WTC11 (cell line): ENCODE results near the gene ZMPSTE24. TPM values are rescaled to one million over a fixed set of nuclear protein-coding genes. Genes with fewer than 3 reads are reported as not detected.

ENCODE experiments used
- JAZF1 ChIP-seq: fragments of 250-450 bp; sonication (Bioruptor Pico); IDR thresholded peaks from 2 replicates; pipeline ENCODE4 v1.9.0; 2021; ENCODE audit warnings: moderate library complexity, mild to moderate bottlenecking, inconsistent platforms
- KAT7 ChIP-seq: sonication (generic); formaldehyde crosslinking; IDR thresholded peaks from 2 replicates; pipeline ENCODE4 v1.8.1; 2023; ENCODE audit warnings: missing genetic modification reagents, mild to moderate bottlenecking, borderline replicate concordance
- MLX ChIP-seq: sonication (generic); formaldehyde crosslinking; IDR thresholded peaks from 2 replicates; pipeline ENCODE4 v1.8.1; 2023; ENCODE audit warnings: mild to moderate bottlenecking, missing genetic modification reagents, moderate library complexity
- NR1H2 ChIP-seq: sonication (generic); formaldehyde crosslinking; IDR thresholded peaks from 2 replicates; pipeline ENCODE4 v1.9.0; 2021; ENCODE audit warnings: mild to moderate bottlenecking, moderate library complexity, missing genetic modification reagents
- SMAD3 ChIP-seq: sonication (generic); formaldehyde crosslinking; IDR thresholded peaks from 2 replicates; pipeline ENCODE4 v1.8.0; 2022; ENCODE audit warnings: missing genetic modification reagents, mild to moderate bottlenecking, borderline replicate concordance
- TEAD4 ChIP-seq: sonication (generic); formaldehyde crosslinking; IDR thresholded peaks from 2 replicates; pipeline ENCODE4 v1.8.0; 2022; ENCODE audit warnings: mild to moderate bottlenecking, missing genetic modification reagents
- ZNF232 ChIP-seq: sonication (generic); formaldehyde crosslinking; IDR thresholded peaks from 2 replicates; pipeline ENCODE4 v1.8.0; 2022; ENCODE audit warnings: mild to moderate bottlenecking, missing genetic modification reagents
- ZNF263 ChIP-seq: sonication (generic); formaldehyde crosslinking; IDR thresholded peaks from 2 replicates; pipeline ENCODE4 v1.8.1; 2022; ENCODE audit warnings: low read depth, mild to moderate bottlenecking, moderate library complexity, missing genetic modification reagents
- ZNF416 ChIP-seq: fragments of 250-450 bp; sonication (Bioruptor Pico); IDR thresholded peaks from 2 replicates; pipeline ENCODE4 v1.9.0; 2021; ENCODE audit warnings: mild to moderate bottlenecking, inconsistent platforms
- ZSCAN18 ChIP-seq: fragments of 250-450 bp; sonication (Bioruptor Pico); IDR thresholded peaks from 2 replicates; pipeline ENCODE4 v2.1.2; 2022; ENCODE audit warnings: mild to moderate bottlenecking, moderate library complexity
- total RNA-seq: library from RNA; stranded (reverse); gene quantifications from 3 replicates; pipeline ENCODE4 v1.2.3, GENCODE V29; 2021
- TF ChIP-seq, protein P1 (sequence below): fragments of 250-450 bp; sonication (Bioruptor Pico); IDR thresholded peaks from 2 replicates; pipeline ENCODE4 v1.9.0; 2021; ENCODE audit warnings: mild to moderate bottlenecking, borderline replicate concordance
- TF ChIP-seq, protein P2 (sequence below): sonication (generic); formaldehyde crosslinking; IDR thresholded peaks from 2 replicates; pipeline ENCODE4 v1.8.0; 2022; ENCODE audit warnings: missing genetic modification reagents
- TF ChIP-seq, protein P3 (sequence below): fragments of 200-600 bp; IDR thresholded peaks from 2 replicates; pipeline ENCODE4 v1.8.0; 2022; ENCODE audit warnings: antibody characterized with exemption
- TF ChIP-seq, protein P4 (sequence below): sonication (generic); formaldehyde crosslinking; conservative IDR thresholded peaks from 2 replicates; pipeline ENCODE4 v1.8.1; 2022; ENCODE audit warnings: mild to moderate bottlenecking, missing genetic modification reagents
- TF ChIP-seq, protein P5 (sequence below): sonication (generic); formaldehyde crosslinking; IDR thresholded peaks from 2 replicates; pipeline ENCODE4 v1.8.0; 2022; ENCODE audit warnings: mild to moderate bottlenecking, missing genetic modification reagents

The ZMPSTE24 gene
- total RNA-seq, 1 experiment from 2014 or later, result 31.7 TPM

GRCh38 chr1:40300249-40300567, 42.2 kb downstream of the ZMPSTE24 start (continued):
- TF ChIP-seq, protein P1, sequence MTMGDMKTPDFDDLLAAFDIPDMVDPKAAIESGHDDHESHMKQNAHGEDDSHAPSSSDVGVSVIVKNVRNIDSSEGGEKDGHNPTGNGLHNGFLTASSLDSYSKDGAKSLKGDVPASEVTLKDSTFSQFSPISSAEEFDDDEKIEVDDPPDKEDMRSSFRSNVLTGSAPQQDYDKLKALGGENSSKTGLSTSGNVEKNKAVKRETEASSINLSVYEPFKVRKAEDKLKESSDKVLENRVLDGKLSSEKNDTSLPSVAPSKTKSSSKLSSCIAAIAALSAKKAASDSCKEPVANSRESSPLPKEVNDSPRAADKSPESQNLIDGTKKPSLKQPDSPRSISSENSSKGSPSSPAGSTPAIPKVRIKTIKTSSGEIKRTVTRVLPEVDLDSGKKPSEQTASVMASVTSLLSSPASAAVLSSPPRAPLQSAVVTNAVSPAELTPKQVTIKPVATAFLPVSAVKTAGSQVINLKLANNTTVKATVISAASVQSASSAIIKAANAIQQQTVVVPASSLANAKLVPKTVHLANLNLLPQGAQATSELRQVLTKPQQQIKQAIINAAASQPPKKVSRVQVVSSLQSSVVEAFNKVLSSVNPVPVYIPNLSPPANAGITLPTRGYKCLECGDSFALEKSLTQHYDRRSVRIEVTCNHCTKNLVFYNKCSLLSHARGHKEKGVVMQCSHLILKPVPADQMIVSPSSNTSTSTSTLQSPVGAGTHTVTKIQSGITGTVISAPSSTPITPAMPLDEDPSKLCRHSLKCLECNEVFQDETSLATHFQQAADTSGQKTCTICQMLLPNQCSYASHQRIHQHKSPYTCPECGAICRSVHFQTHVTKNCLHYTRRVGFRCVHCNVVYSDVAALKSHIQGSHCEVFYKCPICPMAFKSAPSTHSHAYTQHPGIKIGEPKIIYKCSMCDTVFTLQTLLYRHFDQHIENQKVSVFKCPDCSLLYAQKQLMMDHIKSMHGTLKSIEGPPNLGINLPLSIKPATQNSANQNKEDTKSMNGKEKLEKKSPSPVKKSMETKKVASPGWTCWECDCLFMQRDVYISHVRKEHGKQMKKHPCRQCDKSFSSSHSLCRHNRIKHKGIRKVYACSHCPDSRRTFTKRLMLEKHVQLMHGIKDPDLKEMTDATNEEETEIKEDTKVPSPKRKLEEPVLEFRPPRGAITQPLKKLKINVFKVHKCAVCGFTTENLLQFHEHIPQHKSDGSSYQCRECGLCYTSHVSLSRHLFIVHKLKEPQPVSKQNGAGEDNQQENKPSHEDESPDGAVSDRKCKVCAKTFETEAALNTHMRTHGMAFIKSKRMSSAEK (CRISPR knock-in tag), result no peak
- TF ChIP-seq, protein P2, sequence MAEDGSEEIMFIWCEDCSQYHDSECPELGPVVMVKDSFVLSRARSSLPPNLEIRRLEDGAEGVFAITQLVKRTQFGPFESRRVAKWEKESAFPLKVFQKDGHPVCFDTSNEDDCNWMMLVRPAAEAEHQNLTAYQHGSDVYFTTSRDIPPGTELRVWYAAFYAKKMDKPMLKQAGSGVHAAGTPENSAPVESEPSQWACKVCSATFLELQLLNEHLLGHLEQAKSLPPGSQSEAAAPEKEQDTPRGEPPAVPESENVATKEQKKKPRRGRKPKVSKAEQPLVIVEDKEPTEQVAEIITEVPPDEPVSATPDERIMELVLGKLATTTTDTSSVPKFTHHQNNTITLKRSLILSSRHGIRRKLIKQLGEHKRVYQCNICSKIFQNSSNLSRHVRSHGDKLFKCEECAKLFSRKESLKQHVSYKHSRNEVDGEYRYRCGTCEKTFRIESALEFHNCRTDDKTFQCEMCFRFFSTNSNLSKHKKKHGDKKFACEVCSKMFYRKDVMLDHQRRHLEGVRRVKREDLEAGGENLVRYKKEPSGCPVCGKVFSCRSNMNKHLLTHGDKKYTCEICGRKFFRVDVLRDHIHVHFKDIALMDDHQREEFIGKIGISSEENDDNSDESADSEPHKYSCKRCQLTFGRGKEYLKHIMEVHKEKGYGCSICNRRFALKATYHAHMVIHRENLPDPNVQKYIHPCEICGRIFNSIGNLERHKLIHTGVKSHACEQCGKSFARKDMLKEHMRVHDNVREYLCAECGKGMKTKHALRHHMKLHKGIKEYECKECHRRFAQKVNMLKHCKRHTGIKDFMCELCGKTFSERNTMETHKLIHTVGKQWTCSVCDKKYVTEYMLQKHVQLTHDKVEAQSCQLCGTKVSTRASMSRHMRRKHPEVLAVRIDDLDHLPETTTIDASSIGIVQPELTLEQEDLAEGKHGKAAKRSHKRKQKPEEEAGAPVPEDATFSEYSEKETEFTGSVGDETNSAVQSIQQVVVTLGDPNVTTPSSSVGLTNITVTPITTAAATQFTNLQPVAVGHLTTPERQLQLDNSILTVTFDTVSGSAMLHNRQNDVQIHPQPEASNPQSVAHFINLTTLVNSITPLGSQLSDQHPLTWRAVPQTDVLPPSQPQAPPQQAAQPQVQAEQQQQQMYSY (CRISPR knock-in tag), result no peak
- TF ChIP-seq ZNF416 (CRISPR knock-in tag) (no peak), JAZF1 (no peak), KAT7 (CRISPR knock-in tag) (no peak), ZSCAN18 (CRISPR knock-in tag) (no peak), ZNF263 (CRISPR knock-in tag) (no peak), TEAD4 (CRISPR knock-in tag) (no peak), NR1H2 (CRISPR knock-in tag) (no peak), MLX (CRISPR knock-in tag) (no peak), ZNF232 (no peak), SMAD3 (CRISPR knock-in tag) (no peak)
- TF ChIP-seq, protein P3, sequence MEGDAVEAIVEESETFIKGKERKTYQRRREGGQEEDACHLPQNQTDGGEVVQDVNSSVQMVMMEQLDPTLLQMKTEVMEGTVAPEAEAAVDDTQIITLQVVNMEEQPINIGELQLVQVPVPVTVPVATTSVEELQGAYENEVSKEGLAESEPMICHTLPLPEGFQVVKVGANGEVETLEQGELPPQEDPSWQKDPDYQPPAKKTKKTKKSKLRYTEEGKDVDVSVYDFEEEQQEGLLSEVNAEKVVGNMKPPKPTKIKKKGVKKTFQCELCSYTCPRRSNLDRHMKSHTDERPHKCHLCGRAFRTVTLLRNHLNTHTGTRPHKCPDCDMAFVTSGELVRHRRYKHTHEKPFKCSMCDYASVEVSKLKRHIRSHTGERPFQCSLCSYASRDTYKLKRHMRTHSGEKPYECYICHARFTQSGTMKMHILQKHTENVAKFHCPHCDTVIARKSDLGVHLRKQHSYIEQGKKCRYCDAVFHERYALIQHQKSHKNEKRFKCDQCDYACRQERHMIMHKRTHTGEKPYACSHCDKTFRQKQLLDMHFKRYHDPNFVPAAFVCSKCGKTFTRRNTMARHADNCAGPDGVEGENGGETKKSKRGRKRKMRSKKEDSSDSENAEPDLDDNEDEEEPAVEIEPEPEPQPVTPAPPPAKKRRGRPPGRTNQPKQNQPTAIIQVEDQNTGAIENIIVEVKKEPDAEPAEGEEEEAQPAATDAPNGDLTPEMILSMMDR, result no peak
- TF ChIP-seq, protein P4, sequence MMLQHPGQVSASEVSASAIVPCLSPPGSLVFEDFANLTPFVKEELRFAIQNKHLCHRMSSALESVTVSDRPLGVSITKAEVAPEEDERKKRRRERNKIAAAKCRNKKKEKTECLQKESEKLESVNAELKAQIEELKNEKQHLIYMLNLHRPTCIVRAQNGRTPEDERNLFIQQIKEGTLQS (CRISPR knock-in tag), result no peak
- TF ChIP-seq, protein P5, sequence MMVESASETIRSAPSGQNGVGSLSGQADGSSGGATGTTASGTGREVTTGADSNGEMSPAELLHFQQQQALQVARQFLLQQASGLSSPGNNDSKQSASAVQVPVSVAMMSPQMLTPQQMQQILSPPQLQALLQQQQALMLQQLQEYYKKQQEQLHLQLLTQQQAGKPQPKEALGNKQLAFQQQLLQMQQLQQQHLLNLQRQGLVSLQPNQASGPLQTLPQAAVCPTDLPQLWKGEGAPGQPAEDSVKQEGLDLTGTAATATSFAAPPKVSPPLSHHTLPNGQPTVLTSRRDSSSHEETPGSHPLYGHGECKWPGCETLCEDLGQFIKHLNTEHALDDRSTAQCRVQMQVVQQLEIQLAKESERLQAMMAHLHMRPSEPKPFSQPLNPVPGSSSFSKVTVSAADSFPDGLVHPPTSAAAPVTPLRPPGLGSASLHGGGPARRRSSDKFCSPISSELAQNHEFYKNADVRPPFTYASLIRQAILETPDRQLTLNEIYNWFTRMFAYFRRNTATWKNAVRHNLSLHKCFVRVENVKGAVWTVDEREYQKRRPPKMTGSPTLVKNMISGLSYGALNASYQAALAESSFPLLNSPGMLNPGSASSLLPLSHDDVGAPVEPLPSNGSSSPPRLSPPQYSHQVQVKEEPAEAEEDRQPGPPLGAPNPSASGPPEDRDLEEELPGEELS, result no peak
